Parathyroid adenoma (tissue), 2 donors: ENCODE results near the gene RASD1.

Source experiments
- H2AFZ ChIP-seq: fragments of 300-600 bp; sonication (generic); one replicate; pipeline ENCODE4 v1.7.0; 2017; ENCODE audit warnings: antibody characterized with exemption, mild to moderate bottlenecking
- H3K27ac ChIP-seq: fragments of 300-600 bp; sonication (generic); one replicate; pipeline ENCODE4 v1.7.0; 2017
- H3K27me3 ChIP-seq: fragments of 300-600 bp; sonication (generic); one replicate; pipeline ENCODE4 v1.7.0; 2017; ENCODE audit warnings: low read length; ENCODE audit not compliant: control insufficient read depth, insufficient read depth
- H3K36me3 ChIP-seq: fragments of 300-600 bp; sonication (generic); one replicate; pipeline ENCODE4 v1.7.0; 2017; ENCODE audit warnings: low read length; ENCODE audit not compliant: control insufficient read depth, insufficient read depth
- H3K4me1 ChIP-seq: fragments of 300-600 bp; sonication (generic); one replicate; pipeline ENCODE4 v1.7.0; 2017; ENCODE audit warnings: control low read depth
- H3K4me2 ChIP-seq: fragments of 300-600 bp; sonication (generic); one replicate; pipeline ENCODE4 v1.7.0; 2017; ENCODE audit warnings: low read length
- H3K4me3 ChIP-seq: fragments of 300-600 bp; sonication (generic); one replicate; pipeline ENCODE4 v1.7.0; 2017; ENCODE audit warnings: low read depth, low read length
- H3K79me2 ChIP-seq: fragments of 300-600 bp; sonication (generic); one replicate; pipeline ENCODE4 v1.7.0; 2017; ENCODE audit warnings: control low read depth
- H3K9ac ChIP-seq: fragments of 300-600 bp; sonication (generic); one replicate; pipeline ENCODE4 v1.7.0; 2017; ENCODE audit warnings: mild to moderate bottlenecking
- H3K9me3 ChIP-seq: fragments of 300-600 bp; sonication (generic); one replicate; pipeline ENCODE4 v1.7.0; 2017; ENCODE audit warnings: low read length; ENCODE audit not compliant: control insufficient read depth
- TF ChIP-seq, protein P1 (sequence below): fragments of 300-600 bp; sonication (generic); IDR thresholded peaks from one replicate; pipeline ENCODE4 v1.7.0; 2017; ENCODE audit warnings: antibody characterized with exemption, mild to moderate bottlenecking
- donor health status: primary hyperparathyroidism.

RASD1 gene

DNA sequence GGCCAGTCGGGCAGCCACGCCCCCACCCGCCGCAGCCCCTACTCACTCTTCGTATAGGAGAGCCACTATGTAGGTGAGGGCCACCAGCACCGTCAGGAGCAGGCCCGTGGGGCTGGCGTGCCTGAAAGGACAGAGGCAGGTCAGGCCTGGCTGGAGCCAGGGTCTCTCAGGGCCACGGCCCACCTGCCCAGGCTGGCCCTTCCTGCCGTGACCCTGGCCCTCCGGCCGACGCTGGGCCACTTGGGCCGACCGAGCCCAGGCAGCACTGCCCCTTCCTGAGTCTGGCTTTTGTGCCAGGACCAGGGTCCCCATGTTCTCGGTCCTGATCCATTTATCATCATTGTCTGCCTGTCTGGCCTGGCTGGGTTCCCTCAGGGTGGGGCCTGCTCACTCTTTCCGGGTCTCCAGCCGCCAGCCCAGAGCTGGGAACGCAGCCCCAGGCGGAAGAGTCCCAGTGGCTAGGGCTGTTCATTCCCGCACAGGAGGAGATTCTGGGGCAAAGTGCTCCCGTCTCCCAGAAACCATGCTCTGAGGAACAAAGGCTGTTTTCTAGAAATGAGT, 10.1 kb upstream of the RASD1 start:
- H3K9me3 ChIP-seq: no peaks in the 10 kb centered on the region
- H3K4me1 ChIP-seq: no peaks in the 10 kb centered on the region
- H3K9ac ChIP-seq: no peak overlapping the region
- H3K36me3 ChIP-seq: no peaks in the 10 kb centered on the region
- TF ChIP-seq, protein P1, sequence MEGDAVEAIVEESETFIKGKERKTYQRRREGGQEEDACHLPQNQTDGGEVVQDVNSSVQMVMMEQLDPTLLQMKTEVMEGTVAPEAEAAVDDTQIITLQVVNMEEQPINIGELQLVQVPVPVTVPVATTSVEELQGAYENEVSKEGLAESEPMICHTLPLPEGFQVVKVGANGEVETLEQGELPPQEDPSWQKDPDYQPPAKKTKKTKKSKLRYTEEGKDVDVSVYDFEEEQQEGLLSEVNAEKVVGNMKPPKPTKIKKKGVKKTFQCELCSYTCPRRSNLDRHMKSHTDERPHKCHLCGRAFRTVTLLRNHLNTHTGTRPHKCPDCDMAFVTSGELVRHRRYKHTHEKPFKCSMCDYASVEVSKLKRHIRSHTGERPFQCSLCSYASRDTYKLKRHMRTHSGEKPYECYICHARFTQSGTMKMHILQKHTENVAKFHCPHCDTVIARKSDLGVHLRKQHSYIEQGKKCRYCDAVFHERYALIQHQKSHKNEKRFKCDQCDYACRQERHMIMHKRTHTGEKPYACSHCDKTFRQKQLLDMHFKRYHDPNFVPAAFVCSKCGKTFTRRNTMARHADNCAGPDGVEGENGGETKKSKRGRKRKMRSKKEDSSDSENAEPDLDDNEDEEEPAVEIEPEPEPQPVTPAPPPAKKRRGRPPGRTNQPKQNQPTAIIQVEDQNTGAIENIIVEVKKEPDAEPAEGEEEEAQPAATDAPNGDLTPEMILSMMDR: no peak
- no peak overlapping the region for H3K27ac ChIP-seq
- H2AFZ ChIP-seq: no peak overlapping the region
- no peak overlapping the region for H3K4me3 ChIP-seq
- no peak overlapping the region for H3K4me2 ChIP-seq
- no peaks in the 10 kb centered on the region for H3K79me2 ChIP-seq
- H3K27me3 ChIP-seq: no peaks in the 10 kb centered on the region

DNA sequence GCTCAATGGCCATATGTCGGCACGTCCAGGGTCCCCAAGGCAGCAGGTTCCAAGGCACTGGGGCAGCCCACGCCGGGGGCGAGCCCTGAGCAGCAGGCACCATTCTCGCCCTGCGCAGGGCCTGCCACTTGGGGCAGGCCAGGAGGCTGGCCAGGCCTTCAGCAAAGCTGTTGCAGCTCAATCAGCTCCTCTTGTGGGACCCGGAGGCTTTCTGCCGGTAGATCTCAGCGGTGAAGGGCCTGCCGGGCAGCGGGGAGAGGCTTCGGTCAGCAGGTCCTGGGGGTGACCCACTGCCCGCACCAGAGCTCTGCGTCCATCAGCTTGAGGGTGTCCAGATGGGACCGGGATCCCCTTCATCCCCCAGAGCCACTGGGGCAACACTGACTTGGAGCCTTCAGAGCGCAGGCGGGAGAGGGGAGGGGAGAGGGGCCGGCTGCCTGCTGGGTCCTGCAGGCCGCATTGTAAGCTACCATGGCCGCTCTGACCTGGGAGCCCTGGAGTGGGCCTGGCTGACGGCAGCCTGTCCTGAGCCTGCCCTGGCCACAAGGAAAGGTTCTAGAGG, 9.5 kb upstream of the RASD1 start:
- TF ChIP-seq, protein P1: no peak
- no peaks in the 10 kb centered on the region for H3K79me2 ChIP-seq
- H3K9me3 ChIP-seq: no peaks in the 10 kb centered on the region
- no peak overlapping the region for H3K9ac ChIP-seq
- H3K4me2 ChIP-seq: no peak overlapping the region
- no peaks in the 10 kb centered on the region for H3K27me3 ChIP-seq
- H2AFZ ChIP-seq: no peak overlapping the region
- H3K27ac ChIP-seq: no peak overlapping the region
- no peaks in the 10 kb centered on the region for H3K36me3 ChIP-seq
- no peaks in the 10 kb centered on the region for H3K4me1 ChIP-seq
- H3K4me3 ChIP-seq: no peak overlapping the region

DNA sequence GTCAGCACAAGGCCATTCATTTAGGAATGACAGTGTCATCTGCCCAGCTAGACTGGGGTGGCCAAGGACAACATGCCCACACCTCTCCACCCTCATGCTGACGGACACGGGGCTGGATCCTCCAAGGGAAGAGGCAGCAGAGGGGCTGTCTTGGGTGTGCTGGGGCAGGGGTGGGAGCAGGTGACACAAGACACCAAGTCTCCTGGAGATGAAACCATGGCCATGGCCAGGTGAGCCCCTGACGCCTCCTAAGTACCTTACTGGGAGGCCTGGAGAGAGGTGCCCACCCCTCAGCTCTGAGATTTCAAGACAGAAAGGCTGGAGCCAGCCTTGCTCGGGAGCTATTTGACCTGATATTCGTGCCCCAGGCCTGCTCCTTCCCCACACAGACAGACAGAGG, 9.0 kb upstream of the RASD1 start:
- no peaks in the 10 kb centered on the region for H3K27me3 ChIP-seq
- no peak overlapping the region for H3K9ac ChIP-seq
- no peaks in the 10 kb centered on the region for H3K9me3 ChIP-seq
- H3K4me2 ChIP-seq: no peak overlapping the region
- no peak overlapping the region for H3K4me3 ChIP-seq
- H3K36me3 ChIP-seq: no peaks in the 10 kb centered on the region
- TF ChIP-seq, protein P1: no peak
- no peak overlapping the region for H3K27ac ChIP-seq
- no peaks in the 10 kb centered on the region for H3K4me1 ChIP-seq
- no peaks in the 10 kb centered on the region for H3K79me2 ChIP-seq
- H2AFZ ChIP-seq: no peak overlapping the region

DNA sequence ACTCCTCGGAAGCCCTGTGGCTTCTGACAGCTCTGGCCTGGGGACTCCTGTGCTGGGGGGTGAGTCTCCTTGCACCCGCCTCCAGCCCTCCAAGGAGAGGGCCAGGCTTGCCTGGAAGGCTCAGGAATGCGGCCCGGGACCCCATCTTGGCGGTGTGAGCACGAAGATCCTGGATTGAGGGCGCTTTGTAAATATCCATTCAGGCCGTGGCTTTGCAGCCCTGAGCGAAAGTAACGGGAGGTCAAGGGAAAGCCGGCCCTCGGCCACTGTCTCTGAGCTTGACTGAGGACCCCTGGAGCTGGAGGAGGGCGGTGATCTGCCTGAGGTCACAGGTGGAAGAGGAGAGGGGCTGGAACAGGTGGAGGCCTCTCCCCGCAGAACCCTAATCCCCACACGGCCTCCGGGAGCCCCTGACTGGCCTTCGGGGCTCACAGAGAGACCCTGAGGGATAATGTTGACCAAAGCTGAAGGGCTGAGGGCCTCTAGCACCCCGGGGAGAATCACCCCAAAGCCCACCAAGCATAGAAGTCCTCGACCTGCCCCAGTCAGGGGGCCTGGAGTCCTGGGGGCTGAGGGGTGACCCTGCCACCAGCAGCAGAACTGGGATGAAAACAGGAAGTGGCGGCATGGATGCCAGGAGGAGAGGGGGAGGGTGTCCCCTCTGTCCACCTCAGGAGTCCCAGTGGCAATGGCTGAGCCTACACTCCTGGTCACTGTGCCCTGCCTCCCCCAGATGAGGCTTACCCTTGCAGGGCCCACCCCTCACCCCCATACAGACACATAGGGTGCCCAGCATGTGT, 8.3 kb upstream of the RASD1 start:
- TF ChIP-seq, protein P1: no peak
- H3K9ac ChIP-seq: no peak overlapping the region

More for the DNA sequence above, 8.3 kb upstream of the RASD1 start:
- no peaks in the 10 kb centered on the region for H3K9me3 ChIP-seq
- H3K79me2 ChIP-seq: no peaks in the 10 kb centered on the region
- H3K4me2 ChIP-seq: no peak overlapping the region
- H2AFZ ChIP-seq: no peak overlapping the region
- H3K4me1 ChIP-seq: no peaks in the 10 kb centered on the region
- no peaks in the 10 kb centered on the region for H3K36me3 ChIP-seq
- H3K27me3 ChIP-seq: no peaks in the 10 kb centered on the region
- H3K27ac ChIP-seq: no peak overlapping the region
- H3K4me3 ChIP-seq: no peak overlapping the region
